NCI-H146 treated with DMSO at 0.1 percent for 48 hours (cell line): ENCODE measurements around the gene SOCS2.
A peak's percentile ranks its signal among the peaks of the same experiment; 100 is the strongest.

Source experiments
- DNase-seq: peaks from one replicate; lab custom pipeline; 2025; ENCODE audit not compliant: unreplicated experiment; lab: John Stamatoyannopoulos, UW

Gene SOCS2

GRCh38 chr12:93567174-93567573 lies 5.3 kb upstream of the SOCS2 start:
- no peak for DNase-seq

GRCh38 chr12:93568091-93568490 lies 4.4 kb upstream of the SOCS2 start:
- no peak for DNase-seq

GRCh38 chr12:93569301-93569655 lies 3.2 kb upstream of the SOCS2 start:
- DNase-seq, result no peak

GRCh38 chr12:93569656-93570551 lies 2.6 kb upstream of the SOCS2 start:
- peak; percentile 64 for DNase-seq

- DNase-seq, result peak; percentile 78
Observed at GRCh38 chr12:93570552-93571364, 1.7 kb upstream of the SOCS2 start.

DNA sequence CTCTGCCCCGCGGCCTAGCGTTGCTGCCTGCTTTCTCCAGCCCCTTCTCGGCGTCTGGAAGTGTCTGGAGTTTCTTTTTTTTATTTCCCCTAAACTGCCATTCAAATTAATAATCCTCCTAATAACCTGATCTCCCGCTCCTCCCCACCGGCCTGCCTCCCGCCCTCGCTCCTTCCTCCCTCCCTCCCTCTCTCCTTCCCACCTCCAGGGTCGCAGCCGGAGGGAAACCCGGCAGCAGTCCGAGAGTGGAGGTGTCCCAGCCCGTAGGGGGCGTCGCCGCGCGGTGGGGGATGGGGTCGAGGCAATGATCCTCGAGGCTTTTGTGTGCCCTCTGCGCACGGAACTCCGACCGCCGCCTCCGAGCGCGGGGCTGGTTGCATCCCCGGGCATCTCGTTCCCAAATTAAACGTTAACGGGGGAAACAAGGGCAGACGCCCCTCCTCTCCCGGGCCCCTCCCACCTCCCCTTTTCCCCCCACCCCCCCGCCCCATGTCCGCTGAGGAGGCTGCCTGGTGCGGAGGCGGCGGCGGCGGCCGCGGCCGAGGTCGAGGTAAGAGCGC lies 1.0 kb upstream of the SOCS2 start:
- DNase-seq, result peak; percentile 59

GRCh38 chr12:93572712-93573551 lies 457 bp downstream of the SOCS2 start:
- DNase-seq, result peak; percentile 25

- peak; percentile 12 for DNase-seq
Observed at GRCh38 chr12:93573552-93574223, 1.2 kb downstream of the SOCS2 start.

DNA sequence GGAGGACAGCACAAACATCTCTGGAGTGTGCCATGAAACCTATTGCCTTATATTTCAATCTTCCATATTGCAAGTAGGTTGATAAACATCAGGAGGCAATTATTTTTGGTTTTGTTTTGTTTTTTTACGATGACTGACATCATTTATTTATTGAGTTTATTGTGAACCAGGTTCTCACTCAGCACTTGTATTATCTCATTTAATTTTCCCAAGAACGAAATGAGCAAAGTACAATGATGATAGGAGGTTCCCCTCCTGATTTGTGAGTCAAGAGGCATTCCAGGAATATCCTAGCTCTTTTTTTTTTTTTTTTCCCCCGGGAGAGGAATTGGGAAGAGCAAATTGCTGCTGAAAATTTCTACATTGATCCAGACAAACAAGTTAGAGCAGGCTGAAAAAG lies 4.7 kb downstream of the SOCS2 start:
- no peak for DNase-seq

DNA sequence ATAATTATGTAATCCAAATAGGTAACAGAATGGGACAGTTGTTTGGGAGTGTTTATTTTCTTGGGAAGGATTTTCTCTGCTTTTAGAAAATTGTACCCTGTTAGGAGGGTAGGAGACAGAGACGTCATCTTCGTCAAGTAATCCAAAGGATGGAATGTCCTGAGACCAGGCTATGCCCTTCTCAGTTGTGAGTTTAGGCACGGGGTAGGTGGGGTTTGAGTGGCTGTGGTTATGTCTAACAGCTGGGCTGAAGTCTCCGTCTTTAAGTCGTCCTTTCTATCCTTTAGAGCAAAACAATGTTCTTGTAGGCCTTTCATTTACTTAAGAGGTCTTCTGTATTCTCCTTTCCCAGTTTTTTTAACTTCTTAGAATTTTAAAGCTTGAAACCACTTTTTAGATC lies 5.7 kb downstream of the SOCS2 start:
- DNase-seq, result no peak

DNA sequence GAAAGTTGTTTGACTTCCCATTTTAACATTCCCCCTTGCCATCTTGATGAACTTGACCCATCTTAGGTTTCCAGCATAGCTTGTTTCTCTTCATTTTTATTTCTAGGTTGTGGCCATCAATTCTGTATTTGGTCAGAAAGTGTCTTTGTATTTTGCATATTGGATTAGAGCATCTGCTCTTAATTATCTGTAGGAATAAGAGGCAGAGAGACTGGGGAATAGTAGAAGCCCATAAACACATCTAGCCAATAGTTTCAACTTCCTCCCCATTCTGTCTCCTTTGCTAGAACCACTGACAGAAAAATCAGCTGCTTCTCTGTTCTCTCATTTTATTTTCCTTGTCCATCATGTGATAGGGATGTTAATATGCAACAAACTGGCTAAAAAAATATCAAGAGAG lies 8.2 kb downstream of the SOCS2 start:
- no peak for DNase-seq

- DNase-seq, result no peak
Observed at GRCh38 chr12:93581370-93581769, 8.9 kb downstream of the SOCS2 start.

DNA sequence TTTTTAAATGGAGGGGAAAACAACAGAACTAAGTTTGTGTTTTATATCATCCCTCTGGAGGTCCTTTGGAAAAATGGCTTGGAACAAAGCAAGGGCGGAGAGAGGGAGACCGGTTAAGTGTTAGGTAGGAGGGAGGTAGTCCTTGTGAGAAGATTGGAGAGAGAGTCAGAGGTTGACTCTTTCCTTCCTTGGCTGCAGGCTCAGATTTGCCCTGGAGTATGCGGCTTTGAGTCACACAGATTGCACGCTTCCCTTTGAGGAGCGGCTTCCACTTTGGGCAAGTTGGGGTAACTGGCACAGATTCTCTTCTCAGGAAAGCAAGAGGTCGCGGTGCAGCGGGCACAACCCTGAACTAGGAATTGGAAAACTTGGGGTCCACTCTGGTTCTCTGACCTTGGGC lies 9.9 kb downstream of the SOCS2 start:
- no peak for DNase-seq

GRCh38 chr12:93583627-93584392 lies 11.3 kb downstream of the SOCS2 start:
- no peak for DNase-seq

DNA sequence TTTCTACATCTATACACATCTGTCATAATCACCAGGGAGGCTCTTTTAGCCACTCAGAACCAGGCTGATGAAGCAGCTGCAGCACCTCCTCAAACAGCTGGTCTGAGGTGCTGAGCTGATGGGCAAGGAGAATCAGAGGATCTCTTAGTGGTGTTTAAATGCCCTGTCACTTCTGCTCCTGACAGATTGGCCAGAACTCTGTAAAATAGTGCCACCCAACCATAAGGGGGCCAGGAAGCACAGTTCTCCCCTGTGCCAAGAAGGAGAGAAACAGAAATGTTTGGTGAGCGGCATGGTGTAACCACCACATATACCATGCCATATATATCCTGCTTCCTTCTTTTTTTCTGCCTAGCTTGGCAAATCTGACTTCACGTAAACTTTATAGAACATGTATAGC lies 12.8 kb downstream of the SOCS2 start:
- no peak for DNase-seq

DNA sequence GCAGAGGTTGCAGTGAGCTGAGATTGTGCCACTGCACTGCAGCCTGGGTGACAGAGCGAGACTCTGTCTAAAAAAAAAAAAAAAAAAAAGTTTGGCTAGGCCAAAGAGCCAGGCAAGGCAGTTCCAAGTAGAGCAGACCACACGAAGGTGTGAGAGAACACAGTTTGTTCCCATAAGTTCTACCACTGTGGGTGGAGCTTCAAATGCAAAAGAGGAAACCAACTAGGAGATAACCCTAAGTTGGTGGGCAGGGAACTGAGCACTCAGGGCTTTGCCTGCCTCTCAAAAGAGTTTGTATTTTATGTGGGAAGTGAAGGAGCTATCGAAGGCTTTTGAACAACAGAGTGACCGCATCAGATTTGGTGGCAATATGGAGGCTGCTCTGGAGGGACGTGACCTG lies 15.1 kb downstream of the SOCS2 start:
- DNase-seq, result no peak

DNA sequence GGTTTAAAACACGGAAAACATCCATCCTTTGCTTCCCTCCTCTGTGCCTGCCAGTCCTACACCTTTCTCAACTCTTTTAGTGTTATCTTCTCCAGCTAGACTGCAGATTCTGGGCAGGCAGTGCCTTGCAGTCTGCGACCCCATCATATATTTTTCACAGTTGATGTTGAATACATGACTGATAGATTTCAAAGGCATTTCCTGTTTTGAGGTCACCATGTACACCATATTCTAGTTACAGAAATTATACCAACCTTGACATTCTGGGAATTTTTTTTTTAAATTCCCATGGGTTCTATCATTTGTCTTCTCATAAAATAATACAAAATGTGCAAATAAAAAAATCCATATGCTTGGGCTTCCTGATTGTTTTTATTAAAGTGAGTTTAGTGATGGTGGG lies 16.6 kb downstream of the SOCS2 start:
- no peak for DNase-seq

DNA sequence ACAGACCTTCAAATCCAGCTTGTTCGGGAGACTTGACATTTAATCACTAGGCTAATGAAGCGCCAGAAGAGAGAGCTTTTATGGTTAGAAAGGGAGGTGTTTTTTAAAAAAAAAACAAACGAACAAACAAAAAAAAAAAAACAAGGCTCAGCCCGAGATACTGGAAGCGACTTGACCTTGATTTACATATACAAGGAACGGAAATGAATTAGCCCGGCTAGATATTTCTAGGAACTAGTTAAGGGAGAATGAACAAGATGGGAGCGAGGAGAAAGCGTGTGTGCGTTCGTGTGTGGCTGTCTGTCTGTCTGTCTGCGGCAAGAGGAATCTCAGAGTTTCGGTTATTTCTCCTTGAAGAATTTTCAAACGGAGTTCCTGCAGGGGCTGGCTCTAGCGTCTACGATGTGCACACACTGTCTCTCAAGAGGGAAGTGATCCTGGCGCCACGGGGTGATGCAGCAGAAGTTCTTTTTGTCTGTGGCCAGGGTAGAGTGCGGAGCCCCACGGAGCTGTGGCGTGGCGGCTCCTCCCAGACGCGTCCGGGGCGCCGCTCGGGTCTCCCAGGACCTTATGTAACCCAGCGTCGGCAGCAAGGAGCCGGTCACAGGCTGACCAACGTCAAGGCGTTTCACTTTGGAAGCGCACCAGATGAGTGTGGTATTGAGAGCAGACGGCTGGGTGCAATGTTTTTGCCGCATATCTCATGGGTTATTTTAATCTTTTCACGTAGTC lies 18.8 kb downstream of the SOCS2 start:
- peak; percentile 52 for DNase-seq
